Left forelimb (tissue), 1 donor: ENCODE data around the gene AFTPH.

ENCODE experiments used
- DNase-seq: peaks from one replicate; pipeline ENCODE4 v3.0.0-alpha.2; 2018; ENCODE audit warnings: low spot score

The AFTPH gene

DNA sequence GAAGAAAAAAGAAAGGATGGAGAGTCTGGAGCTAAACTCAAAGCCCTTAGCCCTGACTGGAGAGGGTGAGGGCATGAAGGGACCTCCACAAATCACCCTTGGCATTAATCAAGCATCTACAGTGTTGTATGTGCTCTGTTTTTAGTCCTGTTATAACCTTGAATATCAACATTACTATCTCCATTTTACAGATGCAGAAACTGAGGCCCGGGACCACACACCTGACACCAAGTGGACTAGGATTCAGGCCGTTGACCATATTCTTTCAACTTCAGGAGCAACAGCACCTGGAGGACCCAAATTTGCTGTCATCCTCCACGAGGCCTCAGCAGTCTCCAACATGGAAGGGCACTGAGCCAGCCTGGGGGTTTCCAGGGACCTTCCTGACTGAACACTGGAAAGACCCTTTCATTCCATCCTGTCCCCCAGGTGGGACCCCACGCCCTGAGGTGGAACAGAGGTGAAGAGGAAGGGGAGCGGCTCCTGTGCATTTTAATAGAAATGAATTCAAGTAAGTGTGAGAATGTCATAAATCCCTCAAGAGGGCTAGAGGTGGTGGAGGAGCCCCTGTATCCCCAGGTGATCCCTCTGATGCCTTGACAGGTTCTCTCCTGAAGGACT is 88.6 kb downstream of the AFTPH start:
- peak; percentile 5 for DNase-seq

GRCh38 chr2:64613276-64613675 is 89.1 kb downstream of the AFTPH start:
- DNase-seq: peak; percentile 30

DNA sequence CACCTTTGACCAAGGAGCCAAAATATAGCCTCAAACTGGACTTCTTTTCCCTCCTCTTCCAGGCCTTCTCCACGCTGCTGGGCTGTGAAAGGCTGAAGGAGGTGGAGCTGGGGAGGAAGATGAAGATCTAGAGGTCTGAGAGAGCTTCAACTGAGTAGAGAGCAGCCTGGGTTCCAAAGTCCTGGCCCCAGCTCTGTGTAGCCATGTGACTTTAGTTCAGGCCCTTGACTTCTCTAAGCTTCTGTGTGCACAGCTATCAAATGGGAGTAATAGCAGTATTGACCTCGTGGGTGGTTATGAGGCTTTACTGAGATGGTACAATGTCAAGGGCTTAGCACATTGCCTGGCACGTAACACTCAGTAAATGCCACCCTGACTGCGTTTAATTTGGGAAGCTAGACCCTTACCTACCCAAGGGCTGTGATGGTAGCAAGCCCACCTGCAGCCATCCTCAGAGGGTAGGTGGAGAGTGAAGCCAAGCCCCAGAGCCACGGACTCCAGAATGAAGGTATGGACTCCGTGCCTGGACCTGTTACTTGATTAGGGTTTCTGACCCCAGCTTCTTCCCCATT is 91.2 kb downstream of the AFTPH start:
- no peak for DNase-seq

- peak; percentile 28 for DNase-seq
Observed at GRCh38 chr2:64615844-64616536, 91.9 kb downstream of the AFTPH start.

- peak; percentile 62 for DNase-seq
Observed at GRCh38 chr2:64617631-64618151, 93.6 kb downstream of the AFTPH start.

DNA sequence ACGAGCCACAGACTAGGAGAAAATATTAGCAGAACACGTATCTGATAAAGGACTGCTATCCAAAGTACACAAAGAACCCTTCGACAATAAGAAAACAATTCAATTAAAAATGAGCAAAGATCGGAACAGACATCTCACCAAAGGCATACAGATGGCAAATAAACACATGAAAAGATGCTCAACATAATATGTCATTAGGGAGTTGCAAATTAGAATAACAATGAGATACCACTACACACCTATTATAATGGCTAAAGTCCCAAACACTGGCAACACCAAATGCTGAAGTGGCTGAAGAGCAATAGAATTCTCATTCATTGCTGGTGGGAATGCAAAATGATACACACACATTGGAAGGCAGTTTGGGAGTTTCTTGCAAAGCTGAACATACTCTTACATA is 96.5 kb downstream of the AFTPH start:
- no peak for DNase-seq

GRCh38 chr2:64622443-64623241 is 98.5 kb downstream of the AFTPH start:
- DNase-seq: peak; percentile 59

GRCh38 chr2:64623242-64623850 is 99.2 kb downstream of the AFTPH start:
- DNase-seq: peak; percentile 58

DNA sequence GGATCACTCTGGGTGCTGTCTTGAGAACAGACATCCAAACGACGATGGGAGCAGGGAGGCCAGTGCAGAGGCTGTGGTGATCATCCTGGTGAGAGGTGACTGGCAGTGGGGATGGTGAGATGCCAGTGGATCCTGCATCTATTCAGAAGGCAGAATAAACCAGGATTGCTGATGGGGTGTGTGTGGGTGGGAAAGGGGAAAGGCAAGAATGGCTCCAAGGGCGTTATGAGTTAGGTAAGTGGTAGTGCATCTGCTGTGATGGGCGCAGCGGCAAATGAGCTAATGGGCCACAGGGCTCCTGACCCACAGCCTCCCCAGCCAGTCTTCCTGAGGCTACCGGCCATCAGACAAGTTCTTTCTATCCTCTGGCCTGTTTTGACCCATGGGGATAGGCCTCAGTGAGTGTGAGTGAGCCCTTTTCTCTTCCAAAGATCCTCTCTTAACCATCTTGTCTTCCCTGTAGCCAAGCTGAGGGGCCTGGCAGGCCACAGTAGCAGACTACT is 100.0 kb downstream of the AFTPH start:
- DNase-seq: peak; percentile 44

GRCh38 chr2:64624862-64625261 is 100.7 kb downstream of the AFTPH start:
- DNase-seq: peak; percentile 26

DNA sequence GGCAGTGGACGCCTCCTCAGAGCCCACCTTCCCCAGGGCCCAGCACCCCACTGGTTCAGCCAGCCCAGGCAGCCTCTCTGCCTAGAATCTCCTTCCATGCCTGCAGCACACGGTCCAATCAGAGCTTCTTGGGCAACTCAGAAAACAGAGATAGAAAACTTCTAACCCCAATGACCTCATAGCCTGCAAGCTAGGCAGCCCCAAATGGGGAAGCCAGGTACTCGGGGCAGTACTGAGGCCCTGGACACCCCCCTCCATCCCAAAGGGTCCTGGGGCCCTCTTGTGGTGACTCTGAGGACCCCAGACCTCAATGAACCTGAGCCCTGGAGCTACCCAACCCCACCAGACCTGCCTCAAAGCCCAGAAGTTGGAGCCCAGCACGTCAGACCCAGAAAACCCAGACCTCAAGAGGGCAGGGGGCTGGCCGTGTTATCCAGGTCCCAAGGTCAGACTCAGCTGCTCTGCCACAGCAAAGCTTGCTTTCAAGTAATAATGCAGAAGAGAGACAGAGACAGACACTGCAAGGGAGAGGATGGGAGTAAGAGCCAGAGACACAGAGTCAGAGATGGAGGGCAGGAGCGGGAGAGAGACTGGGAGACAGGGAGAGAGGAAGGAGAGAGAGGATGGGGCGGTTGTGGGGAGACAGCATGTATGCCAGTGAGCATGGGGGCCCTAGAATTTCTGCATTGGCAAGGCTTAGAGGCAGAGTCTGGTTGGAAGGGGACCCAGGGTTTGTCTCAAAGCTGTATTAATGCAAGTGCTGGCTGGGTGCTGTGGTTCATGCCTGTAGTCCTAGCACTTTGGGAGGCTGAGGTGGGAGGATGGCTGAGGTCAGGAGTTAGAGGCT is 101.4 kb downstream of the AFTPH start:
- peak; percentile 28 for DNase-seq

DNA sequence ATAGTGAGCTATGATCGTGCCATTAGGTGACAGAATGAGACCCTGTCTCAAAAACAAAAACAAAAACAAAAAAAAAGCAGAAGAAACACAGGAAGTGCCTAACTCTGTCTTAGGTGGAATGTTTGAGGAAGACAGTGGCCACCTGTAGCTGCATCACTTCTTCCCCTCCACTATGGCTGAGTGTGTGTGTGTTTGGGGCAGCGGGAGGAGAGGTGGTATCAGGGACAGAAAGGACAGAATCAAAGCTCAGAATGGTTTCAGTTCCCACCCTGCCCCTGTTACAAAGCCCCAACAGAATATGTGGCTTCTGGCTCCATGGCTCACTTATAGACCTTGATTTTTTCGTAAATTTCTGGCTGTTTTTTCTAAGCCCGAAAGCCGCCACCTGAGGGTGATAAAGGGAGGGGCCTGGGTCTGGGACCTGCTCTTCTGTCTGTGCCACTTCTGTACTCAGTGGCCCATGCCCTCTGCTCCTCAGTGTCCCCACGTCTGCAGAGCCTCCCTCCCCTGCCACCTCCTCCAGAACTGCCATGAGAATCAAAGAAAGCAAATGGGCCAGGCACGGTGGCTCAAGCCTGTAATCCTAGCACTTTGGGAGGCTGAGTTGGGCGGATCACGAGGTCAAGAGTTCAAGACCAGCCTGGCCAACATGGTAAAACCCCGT is 102.2 kb downstream of the AFTPH start:
- DNase-seq: peak; percentile 15

DNA sequence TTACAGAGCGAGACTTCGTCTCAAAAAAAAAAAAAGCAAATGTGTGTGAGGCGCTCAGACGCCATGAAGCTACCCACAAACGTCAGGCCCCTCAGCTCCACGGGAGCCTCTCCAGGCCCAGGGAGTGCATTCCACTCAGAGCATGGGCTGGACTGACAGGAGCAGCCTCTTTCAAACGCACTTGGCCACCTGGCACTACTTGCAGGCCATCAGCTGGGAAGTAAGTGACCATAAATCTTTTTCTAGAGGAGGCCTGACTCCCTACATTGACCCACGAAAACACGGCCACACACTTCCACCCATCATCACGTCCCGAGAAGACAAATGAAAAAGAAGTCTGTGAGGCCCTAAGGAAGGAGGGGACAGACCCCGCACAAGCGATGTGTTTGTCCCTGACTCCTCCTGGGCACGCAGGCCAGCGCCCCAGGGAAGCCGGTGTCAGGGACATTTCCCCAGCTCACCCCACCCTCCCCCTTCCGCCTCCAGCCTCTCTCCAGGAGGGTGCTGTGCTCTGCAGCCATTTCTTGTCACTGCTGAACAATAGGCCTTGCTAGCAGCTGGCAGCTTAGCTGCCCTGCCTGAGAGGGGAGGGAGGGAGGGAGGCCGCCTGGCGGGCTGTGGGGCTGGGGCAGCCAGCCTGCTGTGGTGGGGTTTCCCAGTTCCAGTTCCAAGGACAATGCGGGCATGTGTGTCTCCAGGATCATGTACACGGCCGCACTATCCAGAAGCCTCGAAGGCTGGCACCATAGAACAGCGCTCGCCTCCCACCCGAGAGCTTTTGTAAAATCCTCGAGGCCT is 103.0 kb downstream of the AFTPH start:
- DNase-seq: peak; percentile 71

GRCh38 chr2:64627860-64628841 is 104.0 kb downstream of the AFTPH start:
- peak; percentile 49 for DNase-seq

DNA sequence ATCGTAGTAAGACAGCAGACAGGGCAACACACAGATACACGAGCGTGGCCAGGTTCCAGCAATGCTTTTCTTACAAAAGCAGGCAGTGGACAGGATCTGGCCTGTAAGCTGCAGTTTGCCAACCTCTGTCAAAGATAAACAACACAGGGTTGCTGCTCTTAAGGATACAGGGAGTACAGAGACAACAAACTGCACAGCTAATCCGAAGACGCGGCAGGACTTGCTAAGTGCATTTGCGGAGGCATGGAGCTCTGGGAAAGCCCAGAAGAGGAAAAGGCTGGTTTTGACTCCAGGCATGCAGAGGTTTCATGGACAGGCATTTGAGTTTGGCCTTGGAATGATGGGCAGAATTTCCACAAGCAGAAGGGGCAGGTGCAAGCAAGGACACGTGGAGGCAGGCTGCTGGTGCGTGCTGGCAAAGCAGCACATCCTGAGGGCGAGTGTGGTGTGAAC is 105.2 kb downstream of the AFTPH start:
- peak; percentile 45 for DNase-seq

GRCh38 chr2:64629875-64630274 is 105.7 kb downstream of the AFTPH start:
- peak; percentile 15 for DNase-seq

GRCh38 chr2:64630752-64631151 is 106.6 kb downstream of the AFTPH start:
- DNase-seq: peak; percentile 33

DNA sequence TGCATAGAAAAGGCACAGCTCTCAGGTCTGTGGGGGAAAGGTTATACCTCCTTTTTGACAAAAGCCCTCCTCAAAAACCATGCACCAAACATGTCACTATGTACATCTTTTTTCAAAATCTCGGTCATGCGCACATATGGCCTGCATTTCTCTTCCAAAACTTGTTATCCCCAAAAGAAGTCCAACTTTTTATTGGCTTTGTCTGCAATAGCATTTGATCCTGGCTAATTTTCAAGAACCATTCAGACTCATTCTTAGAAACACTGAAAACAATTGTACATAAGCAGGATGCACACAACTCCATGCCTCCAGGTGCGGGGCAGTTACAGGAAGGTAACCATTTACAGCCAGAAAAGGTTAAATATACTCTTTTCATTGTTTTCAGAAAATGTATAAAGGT is 107.6 kb downstream of the AFTPH start:
- no peak for DNase-seq
